CD1c-positive myeloid dendritic cell (primary cell): ENCODE measurements around the gene TMPRSS4.

Source experiments
- DNase-seq: peaks from one replicate; pipeline ENCODE4 v3.0.0-alpha.2; 2016; ENCODE audit errors: extremely low spot score

Gene TMPRSS4

GRCh38 chr11:118135051-118135795, 58.3 kb downstream of the TMPRSS4 start:
- no peak for DNase-seq

GRCh38 chr11:118135796-118136165, 58.9 kb downstream of the TMPRSS4 start:
- no peak for DNase-seq

- DNase-seq = no peak
These were observed 59.5 kb downstream of the TMPRSS4 start for GRCh38 chr11:118136341-118136740.

GRCh38 chr11:118136801-118137200, 59.9 kb downstream of the TMPRSS4 start:
- no peak for DNase-seq

- no peak for DNase-seq
These were observed 62.1 kb downstream of the TMPRSS4 start for GRCh38 chr11:118138839-118139420.

- DNase-seq = no peak
These were observed 62.7 kb downstream of the TMPRSS4 start for GRCh38 chr11:118139578-118139977.

- peak; percentile 36 for DNase-seq
These were observed 65.2 kb downstream of the TMPRSS4 start for GRCh38 chr11:118142081-118142480.

GRCh38 chr11:118142809-118143208, 65.9 kb downstream of the TMPRSS4 start:
- DNase-seq = peak; percentile 86

- no peak for DNase-seq
These were observed 66.8 kb downstream of the TMPRSS4 start for GRCh38 chr11:118143661-118144185.

GRCh38 chr11:118144301-118145268, 67.7 kb downstream of the TMPRSS4 start:
- DNase-seq = no peak

- DNase-seq = peak; percentile 88
These were observed 68.7 kb downstream of the TMPRSS4 start for GRCh38 chr11:118145285-118146227.

- no peak for DNase-seq
These were observed 69.7 kb downstream of the TMPRSS4 start for GRCh38 chr11:118146554-118146953.

GRCh38 chr11:118147502-118147901, 70.6 kb downstream of the TMPRSS4 start:
- peak; percentile 32 for DNase-seq

- DNase-seq = no peak
These were observed 71.4 kb downstream of the TMPRSS4 start for GRCh38 chr11:118148240-118148639.

- DNase-seq = no peak
These were observed 72.0 kb downstream of the TMPRSS4 start for GRCh38 chr11:118148856-118149255.

GRCh38 chr11:118149493-118149892, 72.6 kb downstream of the TMPRSS4 start:
- DNase-seq = no peak

- DNase-seq = no peak
These were observed 74.6 kb downstream of the TMPRSS4 start for GRCh38 chr11:118151431-118151830.

GRCh38 chr11:118152020-118152551, 75.2 kb downstream of the TMPRSS4 start:
- no peak for DNase-seq

- peak; percentile 50 for DNase-seq
These were observed 75.9 kb downstream of the TMPRSS4 start, which contains the start of gene SCN4B for GRCh38 chr11:118152552-118153471. Gene SCN4B (minus strand): TSS chr11:118152823. CDS start chr11:118152673, 150 bp downstream.
